Natural killer cell (primary cell): ENCODE results near the gene LRP5. TPM values are rescaled to one million over a fixed set of nuclear protein-coding genes. Genes with fewer than 3 reads are reported as not detected.

Experiments used
- ATAC-seq, 3 donors: fragments of 150-1000 bp in 2 of 3; fragments of 200-7000 bp in 1 of 3; cut with Tn5 transposase; 1 replicate in 1 of 3; 2 replicates in 2 of 3; pipeline ENCODE4 v1.10.0; 2021; ENCODE audit warnings: mild to moderate bottlenecking in 2 of 3, moderate library complexity in 2 of 3
- DNase-seq, 2 donors: peaks; one replicate each; pipeline versions ENCODE4 v3.0.0 to v3.0.0-alpha.2; 2013 to 2021; ENCODE audit warnings: mixed read lengths in 1 of 2
- H3K27ac ChIP-seq: one replicate; pipeline ENCODE4 v1.5.1; 2013; ENCODE audit warnings: mild to moderate bottlenecking, low read length
- H3K27me3 ChIP-seq: one replicate; pipeline ENCODE4 v1.6.1; 2013; ENCODE audit warnings: low read length; ENCODE audit not compliant: control insufficient read depth, insufficient read depth
- H3K36me3 ChIP-seq: one replicate; pipeline ENCODE4 v1.6.1; 2013; ENCODE audit warnings: low read length; ENCODE audit not compliant: control insufficient read depth, insufficient read depth
- H3K4me1 ChIP-seq: one replicate; pipeline ENCODE4 v1.6.1; 2013; ENCODE audit warnings: low read length; ENCODE audit not compliant: control insufficient read depth, insufficient read depth
- H3K4me3 ChIP-seq: one replicate; pipeline ENCODE4 v1.5.1; 2013; ENCODE audit warnings: low read length
- H3K9me3 ChIP-seq: one replicate; pipeline ENCODE4 v1.6.1; 2013; ENCODE audit warnings: low read length; ENCODE audit not compliant: control insufficient read depth, insufficient read depth
- H3K27ac Mint-ChIP-seq, 2 donors: one replicate each; pipeline ENCODE4 v1.8.0; 2022; ENCODE audit warnings: mild to moderate bottlenecking in 2 of 2, mixed read lengths in 2 of 2, moderate library complexity in 1 of 2
- H3K27me3 Mint-ChIP-seq, 2 donors: one replicate each; pipeline ENCODE4 v1.8.0; 2022; ENCODE audit warnings: low read depth in 2 of 2, mixed read lengths in 2 of 2
- H3K36me3 Mint-ChIP-seq: one replicate; pipeline ENCODE4 v1.8.0; 2022; ENCODE audit warnings: mixed read lengths
- H3K4me1 Mint-ChIP-seq, 2 donors: one replicate each; pipeline ENCODE4 v1.8.0; 2022; ENCODE audit warnings: mixed read lengths in 2 of 2
- H3K4me3 Mint-ChIP-seq: one replicate; pipeline ENCODE4 v1.8.0; 2022; ENCODE audit warnings: mild to moderate bottlenecking, moderate library complexity, mixed read lengths
- H3K9me3 Mint-ChIP-seq, 2 donors: one replicate each; pipeline ENCODE4 v1.8.0; 2022; ENCODE audit warnings: mixed read lengths in 2 of 2
- CTCF ChIP-seq: fragments of 200-600 bp; IDR thresholded peaks from one replicate; pipeline ENCODE4 v1.8.0; 2022; ENCODE audit warnings: antibody characterized with exemption
- WGBS: methylation state at CpG from one replicate; pipeline ENCODE4 v1.1.7; 2013; ENCODE audit warnings: missing lambda C conversion rate; ENCODE audit not compliant: insufficient coverage; 5-methylcytosine and 5-hydroxymethylcytosine counted together
- intact Hi-C: fragments of 100-400 bp; cut with micrococcal nuclease; formaldehyde crosslinking; loops from one replicate; pipeline ENCODE4 v1.14.2; 2022
- total RNA-seq, 4 donors: library from RNA; stranded (reverse); fragments of 120-200 nt in 1 of 4; gene quantifications; one replicate each; pipeline versions ENCODE4 v1.2.3 to v1.2.4, GENCODE V29; 2013 to 2022

The LRP5 gene
- total RNA-seq, 3 donors from 2014 or later (not counting 1 experiment from before 2014, with no cell fraction given): 0.36 to 1.3 (median 0.89) TPM

- no peak for TF ChIP-seq CTCF
Observed at GRCh38 chr11:68317147-68317785, 4.9 kb downstream of the LRP5 start.

GRCh38 chr11:68321293-68322051 lies 9.1 kb downstream of the LRP5 start:
- no peak overlapping the region for H3K4me3 ChIP-seq
- H3K27me3 ChIP-seq: peaks cover 2% of the 10 kb centered on the region
- DNase-seq (no peak), ATAC-seq (no peak)
- no peaks in the 10 kb centered on the region for H3K36me3 Mint-ChIP-seq
- H3K4me1 Mint-ChIP-seq: peaks cover 2 to 6% of the 10 kb centered on the region in 2 donors
- H3K27me3 Mint-ChIP-seq: peaks cover 6 to 12% of the 10 kb centered on the region in 2 donors
- intact Hi-C loops: no loop called here
- peaks cover 10% of the 10 kb centered on the region for H3K4me1 ChIP-seq
- TF ChIP-seq CTCF: no peak
- H3K4me3 Mint-ChIP-seq: no peak overlapping the region
- H3K9me3 Mint-ChIP-seq: no peaks in the 10 kb centered on the region
- no peaks in the 10 kb centered on the region for H3K36me3 ChIP-seq
- no peak overlapping the region for H3K27ac ChIP-seq
- WGBS: 84% methylated on average over 16 of the region's 16 CpGs
- no peaks in the 10 kb centered on the region for H3K9me3 ChIP-seq
- H3K27ac Mint-ChIP-seq: no peak overlapping the region

More at GRCh38 chr11:68317147-68317785, 4.9 kb downstream of the LRP5 start:
- Histone ChIP-seq H3K27me3 (peaks cover 23% of the 10 kb centered on the region), H3K4me3 (no peak overlapping the region), H3K4me1 (peaks cover 22% of the 10 kb centered on the region), H3K36me3 (no peaks in the 10 kb centered on the region), H3K9me3 (no peaks in the 10 kb centered on the region), H3K27ac (no peak overlapping the region)
- Mint-ChIP-seq H3K36me3 (no peaks in the 10 kb centered on the region), H3K9me3 (no peaks in the 10 kb centered on the region), H3K27me3 (peaks cover 29 to 40% of the 10 kb centered on the region in 2 donors), H3K4me1 (peaks cover 14 to 15% of the 10 kb centered on the region in 2 donors), H3K4me3 (no peak overlapping the region), H3K27ac (no peak overlapping the region)
- ATAC-seq (no peak), DNase-seq (no peak)
- intact Hi-C loops: no loop called here
- 71% methylated on average over 15 of the region's 15 CpGs for WGBS

GRCh38 chr11:68322052-68322430 lies 9.7 kb downstream of the LRP5 start:
- Mint-ChIP-seq H3K4me1 (peaks cover 0 to under 1% of the 10 kb centered on the region in 2 donors), H3K27me3 (peaks cover 4 to 7% of the 10 kb centered on the region in 2 donors), H3K4me3 (no peak overlapping the region), H3K27ac (no peak overlapping the region), H3K36me3 (no peaks in the 10 kb centered on the region), H3K9me3 (no peaks in the 10 kb centered on the region)
- Histone ChIP-seq H3K4me3 (no peak overlapping the region), H3K27me3 (no peaks in the 10 kb centered on the region), H3K27ac (no peak overlapping the region), H3K4me1 (peaks cover 5% of the 10 kb centered on the region), H3K36me3 (no peaks in the 10 kb centered on the region), H3K9me3 (no peaks in the 10 kb centered on the region)
- WGBS: 95% methylated on average over 9 of the region's 9 CpGs
- intact Hi-C loops: no loop called here
- DNase-seq (no peak), ATAC-seq (no peak)
- no peak for TF ChIP-seq CTCF
